Measurements from ENCODE around the gene ATXN1.

GRCh38 chr6:16688984-16689636 lies 72.2 kb downstream of the ATXN1 start:
- TF ChIP-seq CTCF (conservative IDR thresholded peaks at IDR 0.05; ENCODE audit: low read depth, low read length): no peak
- no peak for TF ChIP-seq EZH2 (IDR thresholded peaks at IDR 0.05; ENCODE audit: borderline replicate concordance, low read depth, low read length, poor library complexity, severe bottlenecking)
